IPS-15b (cell line): ENCODE results near the gene UST.
"Not testable (repeated sequence)": the region's sequence is repeated elsewhere in the genome, so short reads cannot be mapped to it uniquely, and the experiment has no call there.

ENCODE experiments used
- H3K27me3 ChIP-seq: one replicate; pipeline ENCODE4 v1.6.1; 2013; ENCODE audit warnings: low read length; ENCODE audit not compliant: control insufficient read depth, insufficient read depth
- H3K36me3 ChIP-seq: one replicate; pipeline ENCODE4 v1.6.1; 2013; ENCODE audit warnings: low read length; ENCODE audit not compliant: control insufficient read depth, insufficient read depth
- H3K4me1 ChIP-seq: one replicate; pipeline ENCODE4 v1.6.1; 2013; ENCODE audit warnings: mild to moderate bottlenecking, low read length; ENCODE audit not compliant: control insufficient read depth, insufficient read depth
- H3K4me3 ChIP-seq: one replicate; pipeline ENCODE4 v1.5.1; 2013; ENCODE audit warnings: low read depth, low read length
- H3K9ac ChIP-seq: one replicate; pipeline ENCODE4 v1.6.1; 2013; ENCODE audit warnings: low read depth, mild to moderate bottlenecking, low read length
- H3K9me3 ChIP-seq: one replicate; pipeline ENCODE4 v1.6.1; 2013; ENCODE audit warnings: mild to moderate bottlenecking, low read length; ENCODE audit not compliant: control insufficient read depth, insufficient read depth

UST gene

DNA sequence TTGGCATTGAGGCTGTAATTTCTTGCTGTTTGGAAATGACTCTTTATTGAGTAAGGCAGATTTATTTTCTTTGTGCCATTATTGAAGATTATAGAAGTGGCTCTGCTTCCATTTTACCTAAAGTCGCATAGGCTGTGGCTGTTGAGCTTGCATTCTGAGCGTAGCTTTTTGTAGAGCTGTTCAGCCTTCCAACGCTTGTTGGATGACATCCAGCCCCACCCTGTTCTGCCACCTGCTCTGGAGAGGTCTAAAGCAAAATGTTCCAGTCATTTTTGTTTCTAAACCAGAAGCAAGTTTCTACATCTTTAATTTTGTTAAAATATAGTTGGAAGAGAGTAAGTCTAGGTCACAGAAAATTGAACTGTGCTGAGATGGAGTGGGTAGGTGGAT is 24.4 kb downstream of the UST start:
- Histone ChIP-seq H3K27me3 (no peaks in the 10 kb centered on the region), H3K4me3 (no peak overlapping the region), H3K9me3 (no peaks in the 10 kb centered on the region), H3K4me1 (peaks cover 38% of the 10 kb centered on the region), H3K36me3 (no peaks in the 10 kb centered on the region), H3K9ac (no peak overlapping the region)

GRCh38 chr6:148771896-148772554 is 25.2 kb downstream of the UST start:
- H3K9me3 ChIP-seq, result no peaks in the 10 kb centered on the region
- H3K4me1 ChIP-seq, result peaks cover 36% of the 10 kb centered on the region
- H3K4me3 ChIP-seq, result no peak overlapping the region
- H3K27me3 ChIP-seq, result no peaks in the 10 kb centered on the region
- H3K9ac ChIP-seq, result no peak overlapping the region
- H3K36me3 ChIP-seq, result no peaks in the 10 kb centered on the region

GRCh38 chr6:148775161-148775560 is 28.3 kb downstream of the UST start:
- no peaks in the 10 kb centered on the region for H3K27me3 ChIP-seq
- H3K9me3 ChIP-seq, result no peaks in the 10 kb centered on the region
- no peaks in the 10 kb centered on the region for H3K36me3 ChIP-seq
- H3K4me1 ChIP-seq, result peaks cover 10% of the 10 kb centered on the region
- H3K4me3 ChIP-seq, result no peak overlapping the region
- H3K9ac ChIP-seq, result no peak overlapping the region

- no peak overlapping the region for H3K4me3 ChIP-seq
- no peaks in the 10 kb centered on the region for H3K27me3 ChIP-seq
- H3K9me3 ChIP-seq, result no peaks in the 10 kb centered on the region
- no peak overlapping the region for H3K9ac ChIP-seq
- H3K4me1 ChIP-seq, result peaks cover 6% of the 10 kb centered on the region
- no peaks in the 10 kb centered on the region for H3K36me3 ChIP-seq
Observed at GRCh38 chr6:148776321-148777308, 29.8 kb downstream of the UST start.

DNA sequence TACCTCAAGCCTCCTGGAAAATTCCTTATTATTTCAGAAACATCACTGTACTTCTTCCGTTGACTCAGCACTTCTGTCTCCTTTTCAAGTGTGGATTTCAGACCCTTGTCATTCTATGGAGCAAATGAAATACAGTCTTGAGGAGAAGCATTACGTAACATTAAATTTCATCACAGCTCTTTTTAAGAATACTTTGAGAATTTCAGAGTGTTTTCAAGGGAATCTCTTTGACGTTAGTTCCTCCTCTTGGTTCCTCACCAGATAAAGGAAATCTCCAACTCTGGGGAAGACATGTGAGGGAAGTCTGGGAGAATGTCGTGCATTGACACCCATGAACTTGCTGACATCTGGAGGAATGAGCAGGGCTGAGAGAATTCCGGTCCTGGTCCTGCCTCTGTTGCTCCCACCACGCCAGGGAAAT is 32.3 kb downstream of the UST start:
- H3K36me3 ChIP-seq, result no peaks in the 10 kb centered on the region
- no peak overlapping the region for H3K4me3 ChIP-seq
- H3K27me3 ChIP-seq, result no peaks in the 10 kb centered on the region
- no peak overlapping the region for H3K9ac ChIP-seq
- H3K9me3 ChIP-seq, result no peaks in the 10 kb centered on the region
- peaks cover 6% of the 10 kb centered on the region for H3K4me1 ChIP-seq

DNA sequence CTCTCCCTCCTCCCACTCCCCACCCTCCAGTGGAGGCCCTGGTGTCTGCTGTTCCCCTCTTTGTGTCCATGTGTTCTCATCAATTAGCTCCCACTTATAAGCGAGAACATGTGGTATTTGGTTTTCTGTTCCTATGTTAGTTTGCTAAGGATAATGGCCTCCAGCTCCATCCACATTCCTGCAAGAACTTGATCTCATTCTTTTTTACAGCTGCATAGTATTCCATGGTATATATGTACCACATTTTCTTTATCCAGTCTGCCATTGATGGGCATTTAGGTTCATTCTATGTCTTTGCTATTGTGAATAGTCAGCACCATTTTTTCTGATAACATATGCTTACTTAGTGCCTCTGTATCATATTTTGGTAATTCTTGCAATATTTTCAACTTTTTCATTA is 33.6 kb downstream of the UST start:
- not testable (repeated sequence) for H3K36me3 ChIP-seq, H3K9me3 ChIP-seq

GRCh38 chr6:148780918-148781436 is 34.1 kb downstream of the UST start:
- Histone ChIP-seq H3K27me3 (no peaks in the 10 kb centered on the region), H3K9me3 (no peaks in the 10 kb centered on the region), H3K9ac (no peak overlapping the region), H3K4me3 (no peak overlapping the region), H3K36me3 (no peaks in the 10 kb centered on the region), H3K4me1 (peaks cover 8% of the 10 kb centered on the region)

More for the DNA sequence above, 33.6 kb downstream of the UST start:
- H3K9ac ChIP-seq, H3K4me1 ChIP-seq, H3K27me3 ChIP-seq, H3K4me3 ChIP-seq: not testable (repeated sequence)

GRCh38 chr6:148789948-148790347 is 43.1 kb downstream of the UST start:
- no peaks in the 10 kb centered on the region for H3K27me3 ChIP-seq
- no peaks in the 10 kb centered on the region for H3K9me3 ChIP-seq
- H3K4me1 ChIP-seq, result peaks cover 4% of the 10 kb centered on the region
- no peak overlapping the region for H3K9ac ChIP-seq
- no peaks in the 10 kb centered on the region for H3K36me3 ChIP-seq
- H3K4me3 ChIP-seq, result no peak overlapping the region

DNA sequence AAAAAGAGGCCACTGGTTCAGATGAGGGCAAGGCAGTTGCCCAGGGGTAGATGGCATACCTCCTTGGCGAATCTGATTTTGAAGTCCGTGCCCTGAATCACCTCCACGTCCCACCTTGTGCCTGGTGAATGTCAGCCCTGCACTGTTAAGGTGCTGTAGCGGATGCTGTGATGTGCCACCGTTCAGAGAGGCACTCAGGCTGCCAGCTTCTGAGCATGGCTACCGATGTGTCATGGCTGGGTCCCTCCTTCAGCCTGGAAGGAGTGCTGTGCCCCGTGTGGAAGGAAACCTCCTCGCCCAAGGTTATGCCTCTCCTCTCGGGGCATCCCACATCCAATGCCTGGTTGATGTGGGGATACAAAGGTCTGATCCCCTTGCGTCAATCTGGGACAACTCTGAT is 43.6 kb downstream of the UST start:
- no peaks in the 10 kb centered on the region for H3K36me3 ChIP-seq
- H3K9me3 ChIP-seq, result no peaks in the 10 kb centered on the region
- H3K4me3 ChIP-seq, result no peak overlapping the region
- no peak overlapping the region for H3K9ac ChIP-seq
- peaks cover 7% of the 10 kb centered on the region for H3K4me1 ChIP-seq
- H3K27me3 ChIP-seq, result no peaks in the 10 kb centered on the region

GRCh38 chr6:148790817-148791216 is 44.0 kb downstream of the UST start:
- H3K4me1 ChIP-seq, result peaks cover 7% of the 10 kb centered on the region

DNA sequence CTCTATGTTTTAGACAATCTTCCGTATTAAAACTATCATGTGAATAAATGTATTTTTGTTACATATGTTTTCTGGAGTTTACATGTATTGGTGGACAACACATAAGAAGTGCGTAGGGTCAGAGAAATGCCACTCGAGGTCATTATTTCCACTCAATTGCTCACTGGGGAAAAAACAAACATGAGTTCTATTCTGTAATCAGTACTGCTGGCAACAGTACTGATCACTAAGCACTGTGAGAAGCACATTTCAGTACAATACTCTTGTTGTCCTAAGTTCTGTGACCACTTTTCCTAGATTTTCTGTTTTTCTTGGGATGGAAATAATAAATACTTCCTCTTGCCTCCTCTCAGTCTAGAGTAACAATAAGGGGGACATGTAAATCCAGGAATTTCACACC is 44.5 kb downstream of the UST start:
- no peaks in the 10 kb centered on the region for H3K27me3 ChIP-seq
- no peak overlapping the region for H3K4me3 ChIP-seq
- H3K4me1 ChIP-seq, result peaks cover 7% of the 10 kb centered on the region
- no peaks in the 10 kb centered on the region for H3K36me3 ChIP-seq
- no peaks in the 10 kb centered on the region for H3K9me3 ChIP-seq
- H3K9ac ChIP-seq, result no peak overlapping the region

More at GRCh38 chr6:148790817-148791216, 44.0 kb downstream of the UST start:
- Histone ChIP-seq H3K9ac (no peak overlapping the region), H3K4me3 (no peak overlapping the region), H3K9me3 (no peaks in the 10 kb centered on the region), H3K27me3 (no peaks in the 10 kb centered on the region), H3K36me3 (no peaks in the 10 kb centered on the region)
